Body of pancreas (tissue), 4 donors: ENCODE results near the gene LHX3.

Source experiments
- POLR2A ChIP-seq, 3 donors: fragments of 450-650 bp; IDR thresholded peaks; one replicate each; pipeline ENCODE4 v1.6.1; 2016; ENCODE audit warnings: antibody characterized with exemption in 3 of 3, mild to moderate bottlenecking in 2 of 3
- TF ChIP-seq, protein P1 (sequence below), 7 experiments: fragments of 450-650 bp in 4 of 7; fragments of 200-600 bp in 3 of 7; sonication (generic) in 3 of 7; IDR thresholded peaks; one replicate each; pipeline ENCODE4 v1.5.1; 2016 to 2019; ENCODE audit warnings: antibody characterized with exemption in 7 of 7

- TF ChIP-seq, protein P1, sequence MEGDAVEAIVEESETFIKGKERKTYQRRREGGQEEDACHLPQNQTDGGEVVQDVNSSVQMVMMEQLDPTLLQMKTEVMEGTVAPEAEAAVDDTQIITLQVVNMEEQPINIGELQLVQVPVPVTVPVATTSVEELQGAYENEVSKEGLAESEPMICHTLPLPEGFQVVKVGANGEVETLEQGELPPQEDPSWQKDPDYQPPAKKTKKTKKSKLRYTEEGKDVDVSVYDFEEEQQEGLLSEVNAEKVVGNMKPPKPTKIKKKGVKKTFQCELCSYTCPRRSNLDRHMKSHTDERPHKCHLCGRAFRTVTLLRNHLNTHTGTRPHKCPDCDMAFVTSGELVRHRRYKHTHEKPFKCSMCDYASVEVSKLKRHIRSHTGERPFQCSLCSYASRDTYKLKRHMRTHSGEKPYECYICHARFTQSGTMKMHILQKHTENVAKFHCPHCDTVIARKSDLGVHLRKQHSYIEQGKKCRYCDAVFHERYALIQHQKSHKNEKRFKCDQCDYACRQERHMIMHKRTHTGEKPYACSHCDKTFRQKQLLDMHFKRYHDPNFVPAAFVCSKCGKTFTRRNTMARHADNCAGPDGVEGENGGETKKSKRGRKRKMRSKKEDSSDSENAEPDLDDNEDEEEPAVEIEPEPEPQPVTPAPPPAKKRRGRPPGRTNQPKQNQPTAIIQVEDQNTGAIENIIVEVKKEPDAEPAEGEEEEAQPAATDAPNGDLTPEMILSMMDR (IDR thresholded peaks at IDR 0.05): no peak
- TF ChIP-seq POLR2A (IDR thresholded peaks at IDR 0.05): no peak
Observed at GRCh38 chr9:136223871-136224640, 19.1 kb upstream of the LHX3 start.
